ENCODE data around the gene KIAA0825.
A peak's percentile ranks its signal among the peaks of the same experiment; 100 is the strongest.

KIAA0825 gene

DNA sequence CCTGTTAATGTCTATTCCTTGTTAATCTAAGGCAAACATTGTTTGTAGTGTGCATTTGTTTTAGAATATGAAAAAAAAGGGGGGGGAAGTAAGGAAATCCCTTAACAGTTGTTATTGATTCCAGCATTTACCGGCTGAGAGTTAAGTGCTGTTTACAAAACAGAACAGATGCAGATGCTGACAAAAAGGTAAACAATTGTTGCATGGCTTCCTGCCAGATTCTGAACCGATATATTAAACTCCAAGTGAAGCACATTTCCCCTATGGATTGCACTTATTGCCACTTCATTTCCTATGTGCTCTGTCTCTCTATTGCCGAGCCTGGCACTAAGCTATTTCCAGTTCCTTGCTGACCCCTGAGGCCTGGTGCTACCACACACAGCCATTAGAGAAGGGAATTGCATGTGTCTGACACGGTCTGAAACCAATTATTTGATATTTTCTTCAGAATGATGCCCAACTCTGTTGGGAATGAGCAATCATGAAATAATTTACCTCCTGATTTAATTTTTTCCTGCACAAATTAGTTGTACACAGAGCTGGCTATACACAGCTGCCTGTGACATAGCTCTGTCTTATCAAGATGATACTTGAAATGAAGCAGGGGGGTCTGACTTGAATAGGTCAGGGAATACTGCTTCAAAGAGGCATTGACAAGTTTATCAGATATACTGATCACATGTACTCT is 109.8 kb downstream of the KIAA0825 start:
- no peak for DNase-seq (ENCODE audit: low read depth in 2 of 2)

DNA sequence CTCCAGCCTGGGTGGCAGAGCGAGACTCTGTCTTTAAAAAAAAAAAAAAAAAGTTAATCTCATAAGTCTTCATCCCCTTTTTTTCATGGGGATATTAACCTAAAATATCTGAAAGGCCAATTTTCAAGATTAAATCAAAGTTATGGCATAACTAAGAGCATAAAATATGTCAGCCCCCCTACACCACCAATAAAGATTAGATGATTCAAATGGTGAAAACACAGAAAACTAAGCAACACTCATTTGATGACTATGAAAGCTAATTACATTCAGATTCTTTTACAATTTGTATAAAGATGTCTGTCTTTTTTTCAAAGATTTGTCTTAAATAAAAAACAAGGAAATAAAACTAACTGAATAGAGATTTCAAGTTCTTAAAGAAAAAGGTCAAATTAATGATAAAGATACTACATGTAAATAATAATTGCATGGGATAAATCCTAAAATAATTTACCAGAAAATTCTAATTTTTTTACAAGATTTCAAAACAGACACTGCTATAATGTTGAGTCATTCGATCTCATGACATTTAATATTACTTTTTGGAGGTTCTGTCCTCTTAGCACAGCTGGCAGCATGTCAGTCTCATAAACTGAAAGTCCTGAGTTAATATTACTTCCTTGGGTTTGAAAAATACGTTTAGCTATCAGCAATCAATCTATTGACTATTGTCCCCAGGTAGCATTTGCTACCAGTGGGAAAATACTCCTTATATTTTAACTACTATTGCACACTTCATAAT is 112.9 kb downstream of the KIAA0825 start:
- DNase-seq (ENCODE audit: low read depth in 2 of 2), result no peak

DNA sequence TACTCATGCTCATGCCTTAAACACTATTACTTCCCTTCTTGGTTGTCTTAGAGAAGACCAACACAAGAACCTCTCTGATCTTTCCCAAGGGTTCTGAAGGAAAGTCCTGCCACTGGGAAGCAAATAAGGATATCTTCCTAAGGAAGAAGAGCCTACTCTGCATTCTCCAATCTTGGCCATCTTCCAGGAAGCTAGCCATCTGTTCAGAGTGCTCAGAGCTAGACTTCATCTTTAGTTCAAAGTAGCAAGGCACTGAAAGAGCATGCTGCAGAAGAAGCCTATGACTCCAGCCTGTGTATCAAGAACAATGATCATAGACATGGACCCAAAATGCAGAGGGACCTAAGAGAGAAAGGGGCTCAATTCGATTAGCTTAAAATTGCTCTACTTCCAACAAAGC is 114.7 kb downstream of the KIAA0825 start:
- DNase-seq (ENCODE audit: low read depth in 2 of 2), result no peak

DNA sequence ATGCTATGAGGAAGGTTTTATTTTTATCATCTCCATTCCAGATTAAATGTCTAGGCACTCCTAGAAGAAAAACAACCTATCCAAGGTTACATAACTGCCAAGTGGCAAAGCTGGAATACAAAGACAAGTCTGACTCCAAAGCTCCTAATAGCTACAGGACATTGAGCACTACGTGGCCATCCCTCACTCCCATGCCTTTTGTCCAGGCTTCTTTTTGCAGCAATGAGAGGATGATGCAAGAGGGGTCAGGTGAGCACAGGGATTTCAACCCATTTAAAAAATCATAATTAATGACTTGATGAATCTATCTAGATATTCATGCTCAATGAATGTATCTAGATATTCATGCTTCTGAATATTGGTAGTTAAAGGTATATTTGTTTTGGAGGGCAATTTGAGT is 117.0 kb downstream of the KIAA0825 start:
- no peak for DNase-seq (ENCODE audit: low read depth in 2 of 2)

DNA sequence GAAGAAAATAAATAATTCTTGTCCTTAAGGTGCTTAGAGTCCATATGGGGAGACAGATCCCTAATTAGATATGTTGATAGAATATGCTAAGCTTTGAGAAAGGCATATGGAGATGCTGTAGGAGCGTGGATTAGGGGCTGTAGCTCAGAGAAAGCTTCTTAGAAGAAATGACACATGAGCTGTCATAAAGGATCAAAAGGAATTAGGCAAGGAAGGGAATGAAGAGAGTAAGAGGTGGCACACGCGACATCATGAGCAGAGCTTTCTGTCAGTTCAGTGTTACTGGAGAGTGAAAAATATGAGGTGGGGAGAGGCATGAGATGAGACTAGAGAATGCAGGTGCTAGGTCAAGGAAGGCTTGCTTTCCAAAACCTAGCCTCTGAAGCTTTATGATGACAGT is 118.6 kb downstream of the KIAA0825 start:
- DNase-seq (ENCODE audit: low read depth in 2 of 2), result no peak

DNA sequence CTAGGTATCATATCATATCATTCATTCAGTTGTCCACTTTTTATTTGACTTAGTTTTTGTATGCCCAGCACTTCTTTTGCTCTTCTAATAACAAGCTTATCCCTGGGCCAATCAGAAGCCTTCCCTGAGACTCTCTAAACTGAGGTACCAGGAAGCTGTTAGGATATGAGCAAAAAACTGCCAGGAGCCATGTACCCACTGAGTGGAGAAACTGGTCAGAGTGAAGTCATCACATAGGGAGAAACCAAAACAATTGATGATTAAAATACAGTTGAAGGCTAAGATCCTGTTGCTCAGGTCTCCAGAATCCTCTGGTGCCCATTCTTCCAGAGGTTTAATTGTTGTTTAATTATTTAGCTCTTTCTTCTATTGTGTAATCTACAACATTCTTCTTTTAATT is 120.2 kb downstream of the KIAA0825 start:
- DNase-seq (ENCODE audit: low read depth in 2 of 2), result no peak

DNA sequence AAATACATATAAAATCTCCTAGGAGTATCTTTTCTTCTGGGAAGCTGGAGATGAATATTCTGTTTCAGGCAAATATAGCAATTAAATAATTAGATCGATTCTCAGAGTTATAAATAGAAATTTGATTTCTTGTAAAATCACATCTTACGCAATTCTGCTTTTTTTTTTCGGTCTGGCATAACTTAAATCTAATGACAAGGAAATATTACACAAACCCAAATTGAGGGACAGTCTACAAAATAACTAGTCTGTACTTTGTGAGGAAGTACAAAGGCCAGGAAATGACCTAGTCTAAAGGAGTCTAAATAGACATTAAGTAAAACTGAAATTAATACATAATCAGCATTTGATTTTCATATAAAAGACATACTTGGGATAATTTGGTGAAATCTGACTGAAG is 133.3 kb downstream of the KIAA0825 start:
- no peak for DNase-seq (ENCODE audit: low read depth in 2 of 2)

DNA sequence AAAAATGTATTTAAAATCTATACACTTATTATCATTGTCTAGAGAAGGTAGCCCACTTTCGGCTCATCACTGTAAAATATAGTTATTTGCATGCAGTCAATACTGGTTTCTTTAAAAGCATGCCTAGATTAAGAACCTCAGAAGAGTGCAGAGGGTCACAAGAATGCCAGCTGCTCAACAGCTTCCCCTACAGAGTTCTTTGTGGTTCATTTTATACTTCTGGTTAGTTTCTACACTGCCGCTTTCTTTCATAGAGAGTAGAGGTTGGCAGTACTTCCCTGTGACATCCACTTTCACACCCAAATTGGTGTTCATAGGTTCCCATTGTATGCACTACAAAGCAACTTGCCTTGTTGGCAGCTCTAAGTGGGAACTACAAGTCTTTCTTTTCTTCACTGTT is 137.3 kb downstream of the KIAA0825 start:
- DNase-seq (ENCODE audit: low read depth in 2 of 2), result no peak

DNA sequence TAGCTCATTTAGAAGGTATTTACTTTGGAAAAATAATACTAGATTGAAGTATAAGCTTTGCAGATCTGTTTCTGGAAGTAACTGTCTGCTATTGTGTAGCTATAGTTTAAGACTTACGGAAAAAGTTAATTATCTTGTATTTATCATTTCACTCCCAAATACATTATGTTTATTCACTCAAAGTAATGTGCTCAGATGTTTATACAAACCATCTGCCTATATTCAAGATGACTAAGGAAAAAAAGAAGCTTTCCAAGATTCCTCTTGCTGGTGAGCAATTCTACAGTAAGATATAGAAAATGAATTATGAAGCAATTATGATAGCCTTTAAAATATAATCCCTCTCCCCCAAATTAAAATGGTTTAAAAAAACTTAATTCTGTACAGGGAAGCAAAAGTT is 137.9 kb downstream of the KIAA0825 start:
- DNase-seq (ENCODE audit: low read depth in 2 of 2), result no peak

DNA sequence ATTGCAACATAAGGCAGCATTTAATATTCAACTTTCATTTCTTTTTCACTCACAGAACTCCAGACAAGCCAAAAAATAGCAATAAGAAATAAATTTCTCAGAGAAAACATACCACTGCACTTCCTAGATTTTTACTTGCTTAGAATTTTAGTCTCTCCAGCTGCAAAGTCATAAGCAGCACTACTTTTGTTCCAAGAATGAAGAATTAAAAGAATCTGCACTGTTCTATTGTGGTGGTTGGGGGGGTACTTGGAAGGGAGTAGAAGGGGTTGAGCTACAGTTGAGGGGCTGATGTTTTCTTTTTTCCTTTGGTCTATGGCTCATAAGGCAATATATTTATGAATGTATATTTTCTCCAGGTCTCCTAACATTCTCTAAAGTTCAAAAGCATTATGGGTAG is 144.5 kb downstream of the KIAA0825 start:
- DNase-seq (ENCODE audit: low read depth in 2 of 2), result no peak

DNA sequence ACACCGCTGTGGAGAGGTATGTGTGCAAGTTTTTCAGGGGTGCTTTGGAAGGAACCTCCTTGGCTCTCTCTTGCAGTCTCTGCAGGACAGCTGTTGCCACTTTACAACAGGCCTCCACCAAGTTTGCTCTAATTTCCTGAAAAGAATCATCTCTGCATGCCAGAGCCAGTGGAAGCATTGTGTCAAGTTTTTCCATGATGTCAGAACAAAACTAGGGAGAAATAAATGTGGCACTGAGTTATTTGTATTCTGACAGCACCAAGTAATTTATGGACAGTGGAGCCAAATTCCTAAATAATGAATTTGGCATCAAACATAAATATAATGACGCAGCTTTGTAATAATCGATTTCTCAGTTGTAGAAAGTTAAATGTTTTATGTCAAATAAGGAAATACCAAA is 146.9 kb downstream of the KIAA0825 start:
- peak; percentile 50 to 59 for DNase-seq (ENCODE audit: low read depth in 2 of 2)

DNA sequence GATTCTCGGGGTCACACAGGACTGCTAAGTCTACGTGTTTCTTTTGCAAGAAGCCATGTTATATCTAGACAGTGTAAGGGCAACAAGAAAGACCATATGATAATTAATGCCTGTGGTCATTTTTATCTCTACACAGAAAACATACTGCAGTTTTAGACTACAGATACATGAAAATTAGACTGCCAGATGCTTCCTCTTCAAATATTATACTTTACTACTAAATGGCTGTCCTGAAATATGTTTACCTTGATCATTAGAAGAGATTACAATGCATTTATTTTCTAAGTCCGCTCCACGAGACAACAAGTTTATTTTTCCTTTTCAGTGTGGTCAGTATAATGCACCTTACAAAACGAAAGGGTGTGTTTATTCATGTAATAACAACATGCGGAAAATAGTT is 147.6 kb downstream of the KIAA0825 start:
- no peak for DNase-seq (ENCODE audit: low read depth in 2 of 2)

DNA sequence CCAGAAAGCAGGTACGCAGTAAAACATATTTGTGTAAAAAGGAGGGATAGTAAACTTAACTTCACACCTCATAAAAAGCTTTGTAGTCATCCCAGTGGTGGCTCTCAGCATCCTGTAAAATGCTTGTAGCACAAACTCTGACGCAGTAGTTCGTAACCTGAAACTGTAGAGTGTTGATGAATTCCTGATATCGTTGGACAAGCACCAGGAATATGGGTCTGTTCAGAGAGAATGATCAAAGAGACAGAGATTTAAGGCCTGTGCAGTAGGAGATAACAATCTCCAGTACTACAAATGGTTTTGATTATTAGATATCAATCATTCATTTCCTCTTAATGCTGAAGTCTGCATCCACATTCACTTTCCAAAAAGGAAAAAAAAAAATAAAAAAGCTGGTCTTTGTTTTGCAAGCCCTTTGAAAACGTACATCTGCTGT is 148.5 kb downstream of the KIAA0825 start:
- peak; percentile 91 to 94 for DNase-seq (ENCODE audit: low read depth in 2 of 2)

DNA sequence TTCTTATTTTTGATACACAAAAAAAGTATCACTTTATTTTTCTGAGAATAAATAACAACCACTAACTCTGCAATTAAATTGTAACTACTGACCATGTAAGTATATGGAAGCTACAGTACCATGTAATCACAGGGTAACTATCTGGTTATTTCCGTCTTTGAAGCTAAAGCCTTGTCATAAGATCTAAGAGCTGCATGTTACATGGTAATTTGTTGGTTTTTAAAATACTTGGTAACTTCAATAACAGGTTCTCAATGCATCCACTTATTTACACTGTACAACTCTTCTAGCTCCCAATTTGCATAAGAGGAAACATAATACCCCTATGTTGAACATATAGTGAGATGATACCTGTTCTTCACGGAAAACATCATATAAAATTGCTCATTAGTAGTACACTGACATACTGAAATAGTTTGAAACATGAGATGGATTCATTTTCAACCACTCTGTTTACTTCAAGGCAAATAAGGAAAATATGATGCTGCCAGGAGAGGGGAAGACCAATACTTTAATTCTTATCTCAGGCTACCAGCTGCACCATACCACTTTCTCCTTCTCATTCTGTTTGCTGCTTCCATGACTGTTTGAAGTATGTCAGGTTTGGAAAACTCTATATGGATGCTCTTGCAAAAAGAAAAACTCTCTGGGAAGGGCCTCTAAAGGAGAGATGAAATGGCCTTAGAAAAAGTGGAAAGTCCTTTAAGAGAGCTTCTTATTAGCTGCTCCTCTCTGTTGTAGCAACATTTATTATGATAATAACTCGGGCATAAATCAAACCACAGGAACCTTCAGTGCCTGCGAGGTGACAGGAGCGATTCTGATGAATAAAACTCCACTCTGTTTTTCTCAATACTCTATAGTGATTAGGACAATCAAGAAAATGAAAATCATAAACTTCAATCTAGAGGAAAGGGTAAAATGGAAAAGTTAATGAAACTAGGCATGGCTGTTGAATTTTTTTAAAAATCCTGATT is 150.2 kb downstream of the KIAA0825 start:
- DNase-seq (ENCODE audit: low read depth in 2 of 2), result no peak

DNA sequence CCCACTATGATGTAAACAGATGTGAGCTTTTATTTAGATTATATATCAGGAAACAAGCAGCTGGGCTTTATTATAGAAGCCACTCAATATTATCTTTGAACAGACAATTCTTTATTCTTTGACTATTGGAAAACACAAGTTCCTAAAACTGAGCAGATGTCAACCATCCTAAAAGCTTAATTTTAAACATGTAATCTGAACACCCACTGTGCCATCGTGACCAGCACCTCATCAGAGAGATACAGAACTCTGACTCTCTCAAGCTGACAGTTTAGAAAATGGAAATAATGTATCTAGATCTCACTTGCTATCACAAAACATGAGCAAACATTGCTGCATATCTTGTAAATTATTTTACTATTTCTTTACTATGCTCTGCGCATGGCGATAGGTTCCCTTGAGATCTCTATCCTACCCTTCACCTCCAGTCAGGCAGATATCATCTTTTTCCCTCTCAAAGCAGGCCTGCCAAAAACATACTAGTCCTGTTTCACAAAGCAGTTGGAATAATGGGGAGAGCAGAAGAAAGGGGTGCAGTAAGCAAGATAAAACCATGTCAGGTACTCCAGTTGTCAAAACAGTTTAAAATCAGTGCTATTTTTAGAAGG is 151.0 kb downstream of the KIAA0825 start:
- DNase-seq (ENCODE audit: low read depth in 2 of 2), result no peak

DNA sequence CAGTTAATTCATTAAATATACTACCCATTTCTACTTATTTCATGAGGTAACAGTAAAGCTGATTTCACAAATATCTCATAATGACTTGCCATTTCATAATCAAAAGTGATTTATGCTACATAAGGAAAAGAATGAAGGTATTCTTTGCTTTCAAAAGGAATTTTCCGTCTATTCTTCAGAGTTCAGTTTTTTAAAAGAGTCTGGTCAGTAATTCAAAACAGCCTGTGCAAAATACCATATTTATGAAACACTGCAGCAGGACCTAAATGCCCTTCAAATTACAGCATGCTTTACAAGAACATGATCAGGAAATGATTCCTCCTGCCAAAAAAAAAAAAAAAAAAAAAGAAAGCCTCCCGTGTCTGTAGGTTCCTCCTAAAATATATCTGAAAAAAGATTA is 154.7 kb downstream of the KIAA0825 start:
- DNase-seq (ENCODE audit: low read depth in 2 of 2), result peak; percentile 77 to 79

DNA sequence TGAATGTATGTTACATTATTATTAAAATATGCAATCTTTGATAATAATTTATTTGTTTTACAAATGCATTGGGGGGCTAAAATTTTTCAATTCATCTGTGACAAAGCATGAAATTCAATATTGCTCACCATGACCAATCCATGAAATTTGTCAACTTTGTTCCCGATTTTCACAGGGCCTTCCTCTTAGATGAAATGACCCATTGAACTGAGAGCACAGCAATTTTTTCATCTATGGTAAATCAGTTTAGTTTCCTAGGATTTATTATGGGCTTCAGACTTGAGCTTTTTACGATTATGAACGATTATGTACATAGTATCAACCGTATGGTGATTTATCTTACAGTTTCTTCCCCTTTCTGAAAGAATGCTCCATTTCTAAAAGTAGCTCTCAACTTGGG is 157.3 kb downstream of the KIAA0825 start:
- no peak for DNase-seq (ENCODE audit: low read depth in 2 of 2)

DNA sequence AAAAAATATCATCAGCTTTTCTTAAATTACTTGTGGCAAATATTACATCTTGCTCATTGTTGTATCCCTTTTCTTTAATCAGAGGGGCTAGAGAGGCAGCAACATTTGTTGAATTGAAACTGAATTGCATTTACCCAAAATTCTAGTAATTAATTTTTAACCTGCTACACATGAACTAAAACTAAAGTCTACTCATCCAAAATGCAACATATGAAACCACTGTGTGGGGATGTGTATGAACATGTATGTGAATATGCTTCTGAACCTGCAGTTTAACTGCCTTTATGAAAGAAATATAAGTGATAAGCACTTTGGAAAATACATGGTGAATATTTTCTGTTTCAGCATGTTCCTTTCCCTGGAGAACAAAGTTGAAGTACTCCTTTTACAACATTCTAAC is 158.5 kb downstream of the KIAA0825 start:
- DNase-seq (ENCODE audit: low read depth in 2 of 2), result no peak

DNA sequence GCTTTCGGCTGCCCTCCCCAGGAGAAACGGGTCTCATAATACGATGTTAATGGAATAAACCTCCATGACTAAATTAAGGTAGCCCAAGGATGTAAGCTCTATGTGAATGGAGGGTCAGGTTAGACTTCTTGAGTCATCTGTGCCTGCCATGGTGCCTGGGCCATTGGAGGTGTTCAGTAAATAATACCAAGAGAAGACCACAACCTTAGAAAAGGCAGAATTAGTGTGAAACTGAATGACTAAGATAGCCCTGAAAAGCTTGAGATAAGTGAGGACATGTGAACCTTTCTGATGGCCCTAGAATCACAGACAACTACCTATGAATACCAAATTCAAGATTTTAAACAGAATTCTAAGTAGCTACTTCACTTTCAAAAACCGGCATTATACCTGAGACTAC is 160.6 kb downstream of the KIAA0825 start:
- no peak for DNase-seq (ENCODE audit: low read depth in 2 of 2)

DNA sequence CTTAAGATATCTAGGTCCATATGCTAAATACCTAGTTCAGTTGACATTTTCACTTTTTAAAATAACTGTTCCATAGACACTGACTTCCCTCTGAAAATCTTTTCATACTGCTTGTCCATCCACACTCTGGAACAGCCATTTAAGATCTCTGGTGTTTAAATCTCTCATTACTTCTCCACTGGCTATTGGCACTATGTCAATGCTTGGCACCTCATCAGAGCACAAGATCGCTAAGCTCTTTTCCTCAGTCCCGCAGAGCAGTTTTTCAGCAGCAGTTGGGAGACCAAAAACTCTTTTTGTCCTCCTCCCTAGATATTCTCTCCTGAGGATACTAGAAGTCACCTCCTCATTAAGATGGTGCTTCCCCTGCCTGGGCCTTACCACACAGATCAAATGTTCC is 172.7 kb downstream of the KIAA0825 start:
- DNase-seq (ENCODE audit: low read depth in 2 of 2), result no peak

DNA sequence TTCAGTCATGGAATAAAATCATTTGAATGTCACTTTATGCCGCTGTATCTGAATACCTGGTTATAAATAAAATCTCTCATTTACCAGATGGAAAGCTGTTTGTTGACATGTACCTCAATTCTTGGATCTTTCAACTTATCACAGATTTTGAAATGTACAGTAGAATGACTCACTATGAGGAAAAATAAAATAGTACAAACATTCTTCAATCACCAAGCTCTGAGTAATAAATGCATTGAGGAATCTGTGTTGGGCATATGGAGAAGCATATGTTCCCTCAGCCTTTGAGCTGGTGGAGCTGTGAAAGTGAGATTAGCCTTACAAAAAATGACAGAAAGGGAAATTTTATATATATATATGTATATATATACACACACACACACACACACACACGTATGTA is 175.4 kb downstream of the KIAA0825 start:
- peak in 1 of 2 experiments; percentile 13 for DNase-seq (ENCODE audit: low read depth in 2 of 2)

DNA sequence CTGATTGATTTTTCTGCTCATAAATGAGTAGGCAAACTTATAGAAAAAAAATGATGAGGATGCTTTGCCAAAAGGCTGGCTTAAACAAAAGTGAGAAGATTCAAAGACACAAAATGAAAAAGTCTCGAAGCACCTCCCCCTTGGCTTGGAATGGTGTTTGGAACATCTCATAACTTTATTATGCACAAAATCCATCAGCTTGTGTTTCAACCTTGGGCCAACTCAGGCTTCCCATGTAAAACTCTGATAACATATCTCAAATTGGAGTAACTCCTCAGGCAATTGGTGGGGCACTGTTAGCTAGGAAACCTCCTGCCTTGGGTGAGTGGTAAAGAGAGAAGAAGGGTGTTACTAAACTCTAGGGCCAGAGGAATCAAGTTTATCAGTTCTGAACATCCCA is 176.3 kb downstream of the KIAA0825 start:
- no peak for DNase-seq (ENCODE audit: low read depth in 2 of 2)

All from fibroblast of skin of left quadriceps (primary cell).